Measurements from ENCODE around the gene CYP17A1.
"Not testable (repeated sequence)": the region's sequence is repeated elsewhere in the genome, so short reads cannot be mapped to it uniquely, and the experiment has no call there.

The CYP17A1 gene, protein sequence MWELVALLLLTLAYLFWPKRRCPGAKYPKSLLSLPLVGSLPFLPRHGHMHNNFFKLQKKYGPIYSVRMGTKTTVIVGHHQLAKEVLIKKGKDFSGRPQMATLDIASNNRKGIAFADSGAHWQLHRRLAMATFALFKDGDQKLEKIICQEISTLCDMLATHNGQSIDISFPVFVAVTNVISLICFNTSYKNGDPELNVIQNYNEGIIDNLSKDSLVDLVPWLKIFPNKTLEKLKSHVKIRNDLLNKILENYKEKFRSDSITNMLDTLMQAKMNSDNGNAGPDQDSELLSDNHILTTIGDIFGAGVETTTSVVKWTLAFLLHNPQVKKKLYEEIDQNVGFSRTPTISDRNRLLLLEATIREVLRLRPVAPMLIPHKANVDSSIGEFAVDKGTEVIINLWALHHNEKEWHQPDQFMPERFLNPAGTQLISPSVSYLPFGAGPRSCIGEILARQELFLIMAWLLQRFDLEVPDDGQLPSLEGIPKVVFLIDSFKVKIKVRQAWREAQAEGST

DNA sequence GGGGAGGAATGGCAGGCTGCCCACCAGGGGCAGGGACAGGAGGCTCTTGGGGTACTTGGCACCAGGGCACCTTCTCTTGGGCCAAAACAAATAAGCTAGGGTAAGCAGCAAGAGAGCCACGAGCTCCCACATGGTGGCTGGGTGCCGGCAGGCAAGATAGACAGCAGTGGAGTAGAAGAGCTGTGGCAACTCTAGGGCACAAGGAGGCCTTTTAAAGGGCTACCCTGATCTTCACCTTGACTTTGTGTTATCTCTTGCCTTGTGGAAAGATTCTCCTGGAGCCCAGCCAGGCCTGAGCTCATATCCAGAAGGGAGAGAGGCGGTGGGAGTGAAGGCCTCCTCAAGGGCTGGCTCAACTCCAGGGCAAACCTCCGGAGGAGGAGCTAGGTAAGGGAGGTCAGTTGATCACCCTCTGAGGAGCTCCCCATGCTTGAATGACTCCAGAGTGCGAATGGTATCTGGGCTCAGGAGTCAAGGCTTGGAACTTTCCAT, at the start of gene CYP17A1:
TSS of gene CYP17A1 (minus strand) at position 184 of the 492 bp plus-strand sequence. CDS start at position 132, 52 bp downstream.
- no peak for DNase-seq (ENCODE audit: low read depth in 1 of 2, low spot score in 1 of 2)

DNA sequence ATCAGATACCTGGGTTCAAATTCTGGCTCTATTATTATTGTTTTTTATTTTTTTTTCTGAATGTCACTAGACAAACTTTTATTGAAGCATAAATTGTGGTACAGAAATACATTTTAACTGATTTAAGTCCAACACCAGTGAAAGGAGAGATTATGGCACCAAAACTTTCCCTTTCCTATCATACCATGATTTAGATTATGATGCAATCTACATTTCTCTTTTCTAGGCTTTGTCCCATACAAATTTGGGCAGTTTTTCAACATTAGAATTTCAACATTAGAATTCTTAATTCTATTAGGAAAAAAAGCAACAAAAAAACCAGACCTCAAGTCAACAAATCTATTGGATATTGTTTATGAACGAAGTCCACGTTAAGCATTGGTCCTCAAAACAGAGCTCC, 43.0 kb upstream of the CYP17A1 start:
- no peak for DNase-seq (ENCODE audit: low read depth in 1 of 2, low spot score in 1 of 2)

DNA sequence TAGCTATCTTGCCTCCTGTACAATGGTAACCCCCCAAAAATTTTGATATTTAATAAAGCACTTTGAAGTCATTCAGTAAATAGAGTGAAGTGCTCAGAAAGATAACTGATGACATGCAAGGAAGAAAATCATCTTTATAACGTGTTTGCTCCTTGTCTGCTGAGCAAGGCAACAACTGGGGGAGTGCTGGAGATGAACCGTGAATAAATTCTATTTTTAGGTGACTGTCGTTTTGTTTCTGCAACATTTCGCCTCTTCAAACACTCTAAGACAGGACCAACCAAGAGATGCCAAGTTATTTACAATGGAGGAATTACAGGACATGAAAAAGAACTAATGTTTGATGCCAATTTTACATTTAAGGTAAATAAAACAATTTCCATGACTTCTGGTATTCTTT, 41.4 kb upstream of the CYP17A1 start:
- DNase-seq (ENCODE audit: low read depth in 1 of 2, low spot score in 1 of 2), result no peak

DNA sequence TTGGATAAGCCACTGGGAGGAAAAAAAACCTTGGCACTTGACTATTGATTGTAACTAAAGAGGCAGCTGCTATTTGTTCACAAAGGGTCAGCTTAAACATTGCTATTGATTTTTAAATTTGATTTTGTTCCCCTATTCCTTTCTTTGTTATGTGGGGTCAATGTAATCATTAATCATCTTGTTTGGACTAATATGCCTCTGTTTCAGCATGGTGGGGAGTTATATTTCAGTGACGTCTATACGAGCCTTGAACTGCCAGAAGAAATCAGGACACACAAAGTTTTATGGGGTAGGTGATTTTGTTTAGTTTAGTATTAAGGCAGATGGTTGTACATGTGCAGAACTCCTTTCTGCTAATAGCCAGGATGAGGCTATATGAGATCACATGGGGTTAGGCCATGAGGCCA, 39.5 kb upstream of the CYP17A1 start:
- DNase-seq (ENCODE audit: low read depth in 1 of 2, low spot score in 1 of 2), result no peak

DNA sequence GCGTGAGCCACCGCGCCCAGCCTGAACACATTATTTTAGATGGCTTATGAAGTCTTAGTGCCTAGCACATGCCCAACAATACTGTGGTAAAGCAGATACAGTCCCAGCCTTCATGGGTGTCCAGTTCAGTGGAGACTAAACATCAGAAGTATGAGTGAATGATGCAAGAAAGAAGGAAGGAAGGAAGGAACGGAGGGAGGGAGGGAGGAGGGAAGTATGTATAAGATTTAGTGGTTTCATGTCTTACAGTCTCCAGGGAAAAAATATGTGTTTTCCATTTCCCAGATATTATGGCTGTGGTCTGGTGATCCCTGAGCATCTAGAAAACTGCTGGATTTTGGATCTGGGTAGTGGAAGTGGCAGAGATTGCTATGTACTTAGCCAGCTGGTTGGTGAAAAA, 35.0 kb upstream of the CYP17A1 start:
- DNase-seq (ENCODE audit: low read depth in 1 of 2, low spot score in 1 of 2), result no peak

DNA sequence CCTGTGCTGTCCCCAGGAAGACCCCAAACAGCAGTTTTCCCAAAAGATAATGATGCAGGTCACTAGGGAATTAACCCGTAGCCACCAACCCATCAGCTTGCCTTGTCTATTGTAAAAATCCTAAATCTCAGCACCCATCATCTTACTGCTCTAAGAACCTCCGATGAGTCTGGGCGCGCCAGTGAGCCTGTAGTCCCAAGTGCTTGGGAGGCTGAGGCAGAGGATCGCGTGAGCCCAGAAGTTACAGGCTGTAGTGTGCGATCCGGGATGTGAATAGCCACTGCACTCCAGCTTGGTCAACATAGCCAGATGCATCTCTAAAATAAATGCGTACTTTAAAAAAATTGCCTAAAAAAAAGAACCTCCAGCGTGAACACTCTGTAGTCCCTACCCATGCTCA, 33.0 kb upstream of the CYP17A1 start:
- no peak for DNase-seq (ENCODE audit: low read depth in 1 of 2, low spot score in 1 of 2)

DNA sequence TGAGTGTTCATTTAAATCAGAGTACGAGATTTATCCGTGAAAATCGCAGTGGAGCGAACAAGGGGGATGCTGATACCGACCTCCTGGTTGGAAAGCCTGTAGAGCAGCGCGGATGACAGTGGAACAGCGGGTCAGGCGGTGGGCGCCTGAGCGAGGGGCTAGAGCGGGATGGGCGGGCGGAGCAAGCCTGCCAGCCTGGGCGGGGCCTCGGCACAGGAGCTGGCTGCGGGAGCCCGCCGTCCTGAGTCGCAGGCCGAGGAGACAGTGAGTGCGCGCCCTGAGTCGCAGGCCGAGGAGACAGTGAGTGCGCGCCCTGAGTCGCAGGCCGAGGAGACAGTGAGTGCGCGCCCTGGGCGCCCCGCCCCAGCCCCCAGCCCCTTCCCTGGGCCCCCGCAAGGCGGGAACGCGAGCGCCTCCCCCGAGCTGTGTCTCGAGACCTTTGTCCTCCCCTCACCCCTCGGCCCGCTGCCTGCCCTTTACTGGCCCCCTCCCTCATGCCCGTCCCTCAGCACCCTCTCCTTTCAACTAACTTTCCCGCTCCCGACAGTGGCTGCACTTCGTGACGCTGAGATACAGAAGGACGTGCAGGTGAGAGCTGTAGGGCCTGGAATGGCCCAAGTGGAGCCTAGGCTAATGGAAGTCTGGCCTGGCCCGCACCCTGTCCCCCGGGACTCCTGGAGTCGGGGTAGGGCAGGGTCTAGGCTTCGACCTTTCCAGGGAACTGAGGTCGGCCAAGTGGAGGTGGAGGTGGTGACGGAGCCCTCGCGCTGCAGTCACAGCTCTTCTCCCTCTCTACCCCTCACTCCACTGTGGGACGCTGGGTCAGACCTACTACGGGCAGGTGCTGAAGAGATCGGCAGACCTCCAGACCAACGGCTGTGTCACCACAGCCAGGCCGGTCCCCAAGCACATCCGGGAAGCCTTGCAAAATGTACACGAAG, 32.3 kb upstream of the CYP17A1 start, which contains the start of gene AS3MT:
TSS of gene AS3MT (plus strand) at position 213 of the 941 bp plus-strand sequence. CDS start at position 336, 123 bp downstream.
- DNase-seq (ENCODE audit: low read depth in 1 of 2, low spot score in 1 of 2), result no peak

DNA sequence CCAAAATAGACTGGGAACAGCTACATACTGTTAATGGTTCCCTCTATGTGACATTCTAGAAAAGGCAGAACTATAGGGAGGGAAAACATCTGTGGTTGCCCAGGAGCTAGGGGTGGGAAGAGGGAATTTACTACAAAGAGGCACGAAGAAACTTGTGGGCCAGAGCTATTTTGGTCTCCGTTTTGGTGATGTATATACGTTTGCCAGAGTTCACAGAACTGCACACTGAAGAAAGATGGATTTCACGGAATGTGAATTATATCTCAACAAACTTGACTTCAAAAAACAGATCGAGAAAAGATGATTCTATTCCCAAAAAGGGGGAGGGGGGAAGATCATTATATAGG, 31.7 kb upstream of the CYP17A1 start:
- DNase-seq (ENCODE audit: low read depth in 1 of 2, low spot score in 1 of 2), result no peak

DNA sequence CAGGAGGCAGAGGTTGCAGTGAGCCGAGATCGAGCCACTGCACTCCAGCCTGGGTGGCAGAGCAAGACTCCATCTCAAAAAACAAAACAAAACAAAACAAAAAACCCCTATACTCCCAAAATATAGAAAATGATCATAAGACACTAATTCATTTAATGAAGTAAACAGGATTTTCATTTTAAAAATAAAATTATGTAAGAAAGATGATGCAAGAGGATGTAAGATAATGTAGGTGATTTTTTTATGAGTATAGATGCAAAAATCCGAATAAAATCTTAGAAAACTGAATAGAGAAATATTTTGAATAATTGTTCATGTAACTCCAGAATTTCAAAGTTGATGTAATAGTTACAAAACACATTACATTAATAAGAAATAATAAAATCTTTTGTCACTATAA, 28.4 kb upstream of the CYP17A1 start:
- DNase-seq (ENCODE audit: low read depth in 1 of 2, low spot score in 1 of 2), result no peak

DNA sequence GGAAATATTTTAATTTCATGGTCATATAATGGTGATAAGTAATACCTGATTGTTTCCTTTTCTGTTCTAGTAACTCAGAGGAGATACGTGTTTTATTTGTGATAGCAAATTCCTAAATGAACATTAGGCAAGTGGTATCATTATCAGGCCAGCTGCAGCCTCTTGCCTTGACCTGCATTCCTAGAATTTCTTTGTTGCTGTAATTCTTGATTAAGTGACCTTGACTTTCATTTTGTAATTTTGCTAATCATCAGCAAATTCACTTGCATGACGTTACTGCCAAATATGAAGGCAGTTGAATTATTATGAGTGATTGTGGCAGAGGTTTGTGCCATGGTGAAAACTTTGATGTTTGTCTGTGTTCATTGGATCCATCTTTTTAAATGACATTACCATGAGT, 26.4 kb upstream of the CYP17A1 start:
- no peak for DNase-seq (ENCODE audit: low read depth in 1 of 2, low spot score in 1 of 2)

DNA sequence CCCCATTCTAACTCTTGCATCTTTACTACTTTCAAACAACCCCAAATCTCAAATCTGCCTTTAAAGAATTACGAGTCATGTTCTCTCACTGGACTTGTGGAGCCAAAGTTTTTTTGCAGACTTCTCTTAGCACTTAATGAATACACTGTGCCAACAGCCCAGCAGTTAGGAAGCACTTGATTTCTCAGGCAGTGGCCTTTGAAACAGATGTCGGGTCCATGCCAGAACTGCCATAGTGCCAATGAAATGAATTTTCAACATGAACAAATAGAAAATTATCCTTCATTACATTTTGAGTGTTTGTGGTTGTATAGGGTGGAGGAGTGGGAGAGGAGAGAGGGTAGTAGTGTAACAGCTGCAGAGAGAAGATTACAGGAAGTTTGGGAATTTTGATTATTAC, 22.7 kb upstream of the CYP17A1 start:
- DNase-seq (ENCODE audit: low read depth in 1 of 2, low spot score in 1 of 2), result no peak

DNA sequence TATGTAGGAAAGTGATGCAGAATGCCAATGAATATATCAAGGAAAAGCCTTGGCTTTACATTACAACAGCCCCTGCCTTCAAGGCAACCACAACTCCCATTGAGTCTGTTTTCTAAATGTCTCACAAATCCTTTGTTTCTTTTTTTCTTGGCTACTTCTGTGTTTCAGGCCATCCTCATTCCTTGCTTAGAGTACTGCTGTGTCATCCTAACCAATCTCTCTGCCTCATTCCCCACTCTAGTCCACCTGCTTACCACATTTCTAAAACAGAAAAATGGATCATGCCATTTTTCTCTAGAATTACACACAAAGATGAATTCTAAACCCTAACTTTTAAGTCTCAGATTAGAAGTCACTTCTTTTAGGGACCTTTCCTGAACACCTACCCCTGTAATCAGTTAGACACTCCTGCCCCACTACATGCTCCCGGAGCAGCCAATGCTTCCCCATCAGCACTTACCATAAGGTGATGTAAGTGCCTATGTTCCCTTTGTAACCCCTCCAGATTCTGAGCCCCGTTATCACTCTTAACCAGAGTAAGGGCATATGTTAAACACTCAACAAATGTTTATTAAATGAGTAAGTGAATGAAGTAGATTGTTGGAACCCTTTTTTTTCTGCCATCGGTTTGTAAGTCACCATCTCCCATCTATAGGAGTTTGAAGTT, 19.7 kb upstream of the CYP17A1 start:
- DNase-seq (ENCODE audit: low read depth in 1 of 2, low spot score in 1 of 2), result no peak

DNA sequence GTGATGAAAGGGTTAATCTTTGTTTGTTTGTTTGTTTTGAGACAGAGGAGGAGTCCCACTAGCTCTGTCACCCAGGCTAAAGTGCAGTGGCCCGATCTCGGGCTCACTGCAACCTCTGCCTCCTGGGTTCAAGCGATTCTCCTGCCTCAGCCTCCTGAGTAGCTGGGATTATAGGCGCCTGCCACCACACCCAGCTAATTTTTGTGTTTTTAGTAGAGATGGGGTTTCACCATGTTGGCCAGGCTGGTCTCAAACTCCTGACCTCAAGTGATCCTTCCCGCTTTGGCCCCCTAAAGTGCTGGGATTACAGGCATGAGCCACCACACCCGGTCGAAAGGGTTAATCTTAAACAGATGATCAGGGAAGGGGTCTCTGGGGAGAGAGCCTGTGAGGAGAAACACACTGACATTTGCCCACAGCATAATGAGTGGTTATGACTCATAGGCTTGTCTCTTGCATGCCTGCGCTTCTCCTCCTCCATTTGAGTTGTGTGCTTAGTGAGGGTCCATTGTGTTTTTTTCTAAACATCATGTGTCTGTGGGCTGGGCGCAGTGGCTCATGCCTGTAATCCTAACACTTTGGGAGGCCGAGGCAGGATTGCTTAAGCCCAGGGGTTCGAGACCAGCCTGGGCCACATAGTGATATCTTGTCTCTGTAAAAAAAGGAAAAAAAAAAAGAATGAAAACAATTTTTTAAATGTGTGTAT, 18.7 kb upstream of the CYP17A1 start:
- DNase-seq (ENCODE audit: low read depth in 1 of 2, low spot score in 1 of 2), result not testable (repeated sequence)

DNA sequence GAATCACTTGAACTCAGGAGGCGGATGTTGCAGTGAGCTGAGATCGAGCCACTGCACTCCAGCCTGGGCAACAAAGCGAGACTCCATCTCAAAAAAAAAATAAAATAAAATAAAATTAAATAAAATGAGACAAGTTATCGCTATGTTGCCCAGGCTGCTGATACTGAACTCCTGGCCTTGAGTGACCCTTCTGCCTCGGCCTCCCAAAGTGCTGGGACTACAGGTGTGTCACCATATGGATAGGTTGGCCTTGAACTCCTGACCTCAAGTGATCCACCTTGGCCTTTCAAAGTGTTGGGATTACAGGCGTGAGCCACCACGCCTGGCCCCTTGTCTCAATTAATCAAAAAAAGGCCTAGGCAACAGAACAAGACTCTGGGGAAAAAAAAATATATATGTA, 16.0 kb upstream of the CYP17A1 start:
- not testable (repeated sequence) for DNase-seq (ENCODE audit: low read depth in 1 of 2, low spot score in 1 of 2)

DNA sequence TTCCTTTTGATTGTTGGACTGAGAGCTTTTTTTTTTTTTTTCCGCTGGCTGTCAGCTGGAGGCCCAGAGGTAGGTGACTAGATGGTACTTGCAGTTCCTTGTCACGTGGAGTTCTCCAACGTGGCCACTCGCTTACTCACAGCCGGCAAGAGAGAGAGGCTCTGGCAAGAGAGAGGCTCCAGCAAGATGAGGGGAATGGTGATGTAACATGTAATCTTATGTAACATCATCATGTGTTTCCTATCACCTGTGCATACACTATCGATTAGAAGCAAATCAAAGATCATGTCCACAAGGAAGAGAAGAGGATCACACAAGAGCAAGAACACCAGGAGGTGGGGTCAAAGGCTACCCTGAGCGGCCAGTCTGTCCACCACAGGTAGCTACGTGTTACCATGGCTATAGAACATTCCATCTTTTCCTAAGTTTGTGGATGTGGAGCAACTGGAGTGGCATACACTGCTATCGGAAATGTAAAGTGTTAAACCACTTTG, 12.9 kb upstream of the CYP17A1 start:
- no peak for DNase-seq (ENCODE audit: low read depth in 1 of 2, low spot score in 1 of 2)

DNA sequence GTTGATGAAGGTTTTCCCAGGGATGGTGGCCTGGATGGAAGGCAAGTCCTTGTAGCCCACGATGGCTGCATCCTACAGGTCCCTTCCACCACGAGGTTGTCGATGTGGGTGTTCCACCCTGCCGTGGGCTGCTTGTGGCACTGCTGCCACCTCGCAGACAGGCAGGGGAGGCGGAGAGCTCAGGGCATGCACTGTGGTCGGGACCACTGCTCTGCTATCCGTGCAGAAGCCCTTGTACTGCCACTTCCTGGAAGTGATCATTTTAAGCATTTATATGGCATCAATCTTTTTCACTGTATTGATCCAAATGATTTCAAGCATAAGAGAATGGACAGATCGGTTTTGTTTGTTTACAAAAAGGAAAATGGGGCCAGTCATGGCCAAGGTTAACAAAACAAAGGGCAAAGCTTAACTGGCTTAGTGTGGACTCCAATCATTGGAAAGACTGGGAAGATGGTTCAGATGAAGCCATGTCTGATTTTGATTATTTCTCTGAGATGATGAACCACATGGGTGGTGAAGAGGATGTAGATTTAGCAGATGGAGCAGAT, 8.2 kb upstream of the CYP17A1 start:
- DNase-seq (ENCODE audit: low read depth in 1 of 2, low spot score in 1 of 2), result no peak

DNA sequence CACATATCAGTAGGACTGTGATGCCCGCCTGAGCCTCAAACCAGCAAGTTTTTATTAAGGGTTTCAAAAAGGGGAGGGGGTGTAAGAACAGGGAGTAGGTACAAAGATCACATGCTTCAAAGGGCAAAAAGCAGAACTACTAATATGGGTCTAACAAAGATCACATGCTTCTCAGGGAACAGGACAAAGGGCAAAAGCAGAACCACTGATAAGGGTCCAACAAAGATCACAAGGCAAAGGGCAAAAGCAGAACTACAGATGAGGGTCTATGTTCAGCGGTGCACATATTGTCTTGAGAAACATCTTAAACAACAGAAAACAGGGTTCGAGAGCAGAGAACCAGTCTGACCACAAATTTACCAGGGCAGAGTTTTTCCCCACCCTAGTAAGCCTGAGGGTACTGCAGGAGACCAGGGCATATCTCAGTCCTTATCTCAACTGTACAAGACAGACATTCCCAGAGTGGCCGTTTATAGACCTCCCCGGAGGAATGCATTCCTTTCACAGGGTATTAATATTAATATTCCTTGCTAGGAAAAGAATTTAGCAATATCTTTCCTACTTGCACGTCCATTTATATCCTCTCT, 7.1 kb upstream of the CYP17A1 start:
- DNase-seq (ENCODE audit: low read depth in 1 of 2, low spot score in 1 of 2), result not testable (repeated sequence)

DNA sequence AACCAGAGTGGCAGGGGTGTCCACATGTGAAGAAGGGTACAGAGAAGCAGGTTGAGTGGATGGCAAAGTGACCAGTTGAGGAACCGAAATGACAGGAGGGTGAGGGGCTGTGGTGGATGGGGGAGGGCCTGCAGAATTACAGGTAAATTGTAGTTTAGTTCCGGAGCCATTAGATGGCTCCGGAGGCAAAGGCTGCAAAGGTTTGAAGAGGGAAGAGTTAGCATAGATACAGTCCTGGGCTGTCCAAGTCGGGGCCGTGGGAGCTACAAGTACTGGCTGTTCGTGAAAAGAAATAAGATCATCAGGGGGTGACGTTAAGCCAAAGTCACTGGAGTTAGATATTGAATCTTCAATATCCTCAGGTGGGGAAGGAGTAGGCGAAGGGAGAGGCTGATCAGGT, 5.9 kb upstream of the CYP17A1 start:
- DNase-seq (ENCODE audit: low read depth in 1 of 2, low spot score in 1 of 2), result not testable (repeated sequence)

DNA sequence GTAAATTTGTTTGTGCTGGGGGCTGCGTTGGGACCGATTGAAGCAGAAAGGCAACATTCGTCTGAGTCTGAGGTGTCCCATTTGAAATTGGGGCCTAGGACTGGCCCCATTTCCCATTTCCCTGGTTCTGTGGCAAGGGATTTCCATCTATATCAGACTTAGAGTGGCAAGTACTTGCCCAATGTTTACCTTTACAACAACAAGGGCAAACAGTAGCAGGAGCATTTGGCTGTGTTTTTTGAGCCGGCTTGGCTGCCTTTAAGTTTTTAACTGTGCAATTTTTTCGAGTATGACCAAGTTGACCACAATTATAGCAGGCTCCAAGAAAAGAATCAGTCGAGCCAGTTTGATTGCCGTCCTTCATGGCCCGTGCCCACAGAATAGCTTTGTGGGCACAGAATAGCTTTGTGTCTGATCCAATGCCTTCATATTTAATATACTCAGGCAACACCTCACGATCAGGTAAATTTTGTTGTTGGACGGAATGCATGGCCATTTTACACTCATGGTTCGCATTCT, 4.7 kb upstream of the CYP17A1 start:
- DNase-seq (ENCODE audit: low read depth in 1 of 2, low spot score in 1 of 2), result no peak

Measured in activated T-helper 1 cell treated with anti-CD3 and anti-CD28 coated beads, Interleukin-2, amount 50 U/mL, for 16 hours (primary cell).